ENCODE results near the gene FRMD4A. TPM values are rescaled to one million over a fixed set of nuclear protein-coding genes. Genes with fewer than 3 reads are reported as not detected.
A peak's percentile ranks its signal among the peaks of the same experiment; 100 is the strongest.

The FRMD4A gene
- polyA plus RNA-seq, 1 donor (not counting 4 experiments of a cell fraction or from before 2014, with no cell fraction given) = 12.9 TPM

GRCh38 chr10:14326581-14326980 is 4.1 kb downstream of the FRMD4A start:
- no peaks in the 10 kb centered on the region for H4K20me1 ChIP-seq (ENCODE audit: control insufficient read depth, extremely low read depth, insufficient read depth, low read length)
- H3K9me1 ChIP-seq (ENCODE audit: control insufficient read depth, extremely low read depth, insufficient read depth, low read length) = no peaks in the 10 kb centered on the region
- no peak for DNase-seq (ENCODE audit: low read depth, low spot score)
- H2AFZ ChIP-seq (ENCODE audit: control insufficient read depth, low read length) = no peak overlapping the region
- peaks cover 25% of the 10 kb centered on the region for H3K27me3 ChIP-seq (ENCODE audit: control insufficient read depth, extremely low read depth, insufficient read depth, low read length)
- no peak overlapping the region for H3K4me3 ChIP-seq (ENCODE audit: control insufficient read depth in 2 of 3, extremely low read depth in 1 of 3, insufficient read depth in 2 of 3, low read depth in 1 of 3, low read length in 3 of 3)
- dilution Hi-C loops (cut with MboI; ENCODE audit: extremely low pct_ligation_motif_present, low sequenced_read_pairs) = no loop called here
- TF ChIP-seq CTCF (optimal IDR thresholded peaks at IDR 0.05 in 1 of 3, IDR thresholded peaks at IDR 0.05 in 1 of 3, conservative IDR thresholded peaks at IDR 0.05 in 1 of 3; ENCODE audit: extremely low read depth in 1 of 3, insufficient read depth in 2 of 3, low read length in 3 of 3) = no peak
- TF ChIP-seq EZH2 (IDR thresholded peaks at IDR 0.05; ENCODE audit: low read length) = no peak
- no peak for FAIRE-seq
- peaks cover 3% of the 10 kb centered on the region for H3K4me1 ChIP-seq (ENCODE audit: control insufficient read depth, extremely low read depth, insufficient read depth, low read length)
- H3K9me3 ChIP-seq (ENCODE audit: control insufficient read depth, low read depth, low read length) = no peaks in the 10 kb centered on the region
- H3K36me3 ChIP-seq (ENCODE audit: control insufficient read depth in 2 of 2, extremely low read depth in 1 of 2, insufficient read depth in 2 of 2, low read length in 2 of 2) = no peaks in the 10 kb centered on the region
- no peak overlapping the region for H3K4me2 ChIP-seq (ENCODE audit: control insufficient read depth, extremely low read depth, insufficient read depth, low read depth, low read length)
- H3K79me2 ChIP-seq (ENCODE audit: control insufficient read depth, insufficient read depth, low read length) = no peaks in the 10 kb centered on the region
- H3K27ac ChIP-seq (ENCODE audit: control insufficient read depth, insufficient read depth, low read length) = no peak overlapping the region
- no peak overlapping the region for H3K9ac ChIP-seq (ENCODE audit: control insufficient read depth, extremely low read depth, insufficient read depth, low read length)

GRCh38 chr10:14325325-14325955 is 5.3 kb downstream of the FRMD4A start:
- no peaks in the 10 kb centered on the region for H3K9me1 ChIP-seq (ENCODE audit: control insufficient read depth, extremely low read depth, insufficient read depth, low read length)
- no peak overlapping the region for H3K9ac ChIP-seq (ENCODE audit: control insufficient read depth, extremely low read depth, insufficient read depth, low read length)
- H2AFZ ChIP-seq (ENCODE audit: control insufficient read depth, low read length) = no peak overlapping the region
- no peak overlapping the region for H3K27ac ChIP-seq (ENCODE audit: control insufficient read depth, insufficient read depth, low read length)
- no peak overlapping the region for H3K4me2 ChIP-seq (ENCODE audit: control insufficient read depth, extremely low read depth, insufficient read depth, low read depth, low read length)
- peak; percentile 83 for FAIRE-seq
- dilution Hi-C loops (cut with MboI; ENCODE audit: extremely low pct_ligation_motif_present, low sequenced_read_pairs) = no loop called here
- H3K4me3 ChIP-seq (ENCODE audit: control insufficient read depth in 2 of 3, extremely low read depth in 1 of 3, insufficient read depth in 2 of 3, low read depth in 1 of 3, low read length in 3 of 3) = no peak overlapping the region
- H3K9me3 ChIP-seq (ENCODE audit: control insufficient read depth, low read depth, low read length) = no peaks in the 10 kb centered on the region
- no peaks in the 10 kb centered on the region for H4K20me1 ChIP-seq (ENCODE audit: control insufficient read depth, extremely low read depth, insufficient read depth, low read length)
- H3K79me2 ChIP-seq (ENCODE audit: control insufficient read depth, insufficient read depth, low read length) = no peaks in the 10 kb centered on the region
- peaks cover 19% of the 10 kb centered on the region for H3K27me3 ChIP-seq (ENCODE audit: control insufficient read depth, extremely low read depth, insufficient read depth, low read length)
- peaks cover 3% of the 10 kb centered on the region for H3K4me1 ChIP-seq (ENCODE audit: control insufficient read depth, extremely low read depth, insufficient read depth, low read length)
- H3K36me3 ChIP-seq (ENCODE audit: control insufficient read depth in 2 of 2, extremely low read depth in 1 of 2, insufficient read depth in 2 of 2, low read length in 2 of 2) = no peaks in the 10 kb centered on the region
- DNase-seq (ENCODE audit: low read depth, low spot score) = peak; percentile 13
- TF ChIP-seq CTCF (optimal IDR thresholded peaks at IDR 0.05 in 1 of 3, IDR thresholded peaks at IDR 0.05 in 1 of 3, conservative IDR thresholded peaks at IDR 0.05 in 1 of 3; ENCODE audit: extremely low read depth in 1 of 3, insufficient read depth in 2 of 3, low read length in 3 of 3) (peak; percentile 55 to 76 (median 66)), EZH2 (IDR thresholded peaks at IDR 0.05; ENCODE audit: low read length) (no peak)
